ENCODE measurements around the gene SHISA7. TPM values are rescaled to one million over a fixed set of nuclear protein-coding genes. Genes with fewer than 3 reads are reported as not detected.

The SHISA7 gene
- total and polyA plus RNA-seq, 2 of the 4 experiments (the other 2 are of a cell fraction), result not detected

DNA sequence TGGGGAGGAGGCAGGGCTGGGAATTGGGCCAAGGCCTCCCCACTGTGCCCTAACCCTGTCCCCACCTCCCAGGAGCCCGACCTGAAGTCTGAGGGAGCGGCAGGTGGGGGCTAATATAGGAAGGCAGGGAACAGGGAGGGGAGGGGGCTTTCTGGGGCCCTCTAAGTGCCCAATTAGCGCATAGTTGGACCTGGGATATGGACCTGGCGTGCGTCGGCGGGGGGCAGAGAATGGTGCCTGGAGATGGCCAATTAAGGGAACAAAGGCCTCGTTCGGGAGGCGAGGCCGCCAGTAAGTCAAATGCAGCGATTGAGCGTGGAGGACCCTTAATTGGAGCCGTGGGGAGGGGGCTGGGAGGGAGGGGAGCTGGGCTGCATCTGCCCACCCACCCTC is 21.6 kb upstream of the SHISA7 start, which contains the start of gene C19orf85 (continued):
- TF ChIP-seq ELK1 (IDR thresholded peaks at IDR 0.05; ENCODE audit: borderline replicate concordance, low read depth, low read length), result no peak

DNA sequence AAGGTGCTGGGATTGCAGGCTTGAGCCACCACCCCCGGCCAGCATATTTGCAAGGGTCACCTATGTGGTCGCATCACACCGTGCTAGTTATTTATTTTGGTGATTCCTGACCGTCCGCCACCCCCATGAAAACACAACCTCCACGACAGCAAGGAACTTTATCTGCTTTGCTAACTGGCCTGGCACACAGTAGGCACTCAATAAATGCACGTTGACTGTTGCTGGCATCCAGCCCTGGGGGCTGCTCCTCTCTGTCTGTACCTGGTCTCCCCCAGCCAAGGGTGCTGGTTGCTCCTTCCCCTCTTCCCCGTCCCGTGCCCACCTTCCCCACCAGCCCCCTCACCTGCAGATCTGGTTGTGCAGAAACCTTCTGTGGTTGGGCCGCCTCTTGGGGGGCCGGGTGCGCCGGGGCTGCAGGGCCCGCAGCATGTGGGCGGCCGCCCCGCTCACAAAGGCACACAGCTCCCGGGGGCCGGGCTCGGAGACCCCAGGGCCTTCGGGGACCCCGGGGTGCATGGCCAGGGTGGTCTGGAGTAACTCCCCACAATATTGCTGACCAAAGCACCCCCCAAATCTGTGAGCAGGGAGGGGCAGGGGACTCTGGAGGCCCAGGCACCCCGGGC is 21.1 kb upstream of the SHISA7 start:
- Histone ChIP-seq H2BK120ac (ENCODE audit: low read depth, low read length) (no peak overlapping the region), H2AK9ac (replicated peaks; ENCODE audit: low read depth, low read length, poor library complexity) (no peak overlapping the region), H4K5ac (ENCODE audit: low read depth, low read length) (no peak overlapping the region), H3K36me3 (ENCODE audit: control insufficient read depth, insufficient read depth, low read length) (no peaks in the 10 kb centered on the region), H4K8ac (ENCODE audit: low read depth in 2 of 2, low read length in 2 of 2) (no peak overlapping the region), H3K9me1 (ENCODE audit: insufficient read depth, low read length) (peaks cover 4% of the 10 kb centered on the region; the same call in 1 of the 2 replicates), H3K27me3 (ENCODE audit: control insufficient read depth, insufficient read depth, low read length) (no peaks in the 10 kb centered on the region), H3K9ac (ENCODE audit: low read depth, low read length) (no peak overlapping the region), H3K56ac (ENCODE audit: extremely low read depth, insufficient read depth, low read length) (no peak overlapping the region), H3K4me1 (ENCODE audit: control insufficient read depth, insufficient read depth, low read length) (peaks cover 11% of the 10 kb centered on the region), H4K91ac (ENCODE audit: insufficient read depth, low read depth, low read length) (no peak overlapping the region), H3K9me3 (ENCODE audit: control insufficient read depth, insufficient read depth, low read length) (no peaks in the 10 kb centered on the region), H3K27ac (ENCODE audit: insufficient read depth, low read length) (no peak overlapping the region), H2BK5ac (ENCODE audit: low read depth, low read length, poor library complexity, severe bottlenecking) (no peak overlapping the region), H3K4ac (ENCODE audit: low read depth, low read length) (no peak overlapping the region), H2AFZ (replicated peaks; ENCODE audit: low read length, poor library complexity) (no peak overlapping the region), H2AK5ac (ENCODE audit: low read depth, low read length) (no peak overlapping the region), H3K23ac (ENCODE audit: low read depth, low read length) (no peak overlapping the region), H2BK20ac (ENCODE audit: low read depth, low read length) (no peak overlapping the region), H3K4me3 (ENCODE audit: insufficient read depth, low read depth, low read length) (no peak overlapping the region), H3K14ac (replicated peaks; ENCODE audit: low read depth, low read length) (no peak overlapping the region), H4K20me1 (ENCODE audit: insufficient read depth, low read length) (peaks cover 4% of the 10 kb centered on the region; the same call in 1 of the 2 replicates), H3K79me1 (ENCODE audit: low read depth in 1 of 2, low read length in 2 of 2) (peaks cover 5 to 21% of the 10 kb centered on the region in 2 experiments; a peak in 3 of 4 replicates), H2BK15ac (ENCODE audit: low read depth, low read length) (no peak overlapping the region), H3K4me2 (ENCODE audit: low read depth, low read length) (no peak overlapping the region), H3K18ac (ENCODE audit: low read depth, low read length) (no peak overlapping the region)
- ChIA-PET CTCF (no interaction called here), POLR2A (ENCODE audit: unreplicated experiment) (no interaction called here)
- dilution Hi-C loops (cut with HindIII; ENCODE audit: low sequenced_read_pairs, unreplicated experiment), result no loop called here
- ATAC-seq (ENCODE audit: low read depth), result no peak
- intact Hi-C loops (cut with micrococcal nuclease), result no loop called here
- in situ Hi-C loops (cut with MboI; ENCODE audit: low sequenced_read_pairs), result no loop called here
- WGBS, 2 experiments (ENCODE audit: extremely low coverage in 2 of 2, insufficient read length in 1 of 2), result 59% methylated on average over 9 of the region's 23 CpGs; no CpG with 5 or more reads in 1 of the 2 experiments
- BruUV-seq (replicated peaks), result no TSS peak
- DNase-seq, result no peak
- TF ChIP-seq CTCF (conservative IDR thresholded peaks at IDR 0.05; ENCODE audit: low read depth, low read length), result no peak
- TF ChIP-seq CEBPB (IDR thresholded peaks at IDR 0.05; ENCODE audit: low read depth, low read length), result no peak
- no peak for TF ChIP-seq MXI1 (IDR thresholded peaks at IDR 0.05; ENCODE audit: borderline replicate concordance, low read depth, low read length)
- no peak for TF ChIP-seq RCOR1 (IDR thresholded peaks at IDR 0.05; ENCODE audit: insufficient replicate concordance, low read length)
- TF ChIP-seq FOS (IDR thresholded peaks at IDR 0.05; ENCODE audit: low read depth, low read length), result no peak
- no peak for TF ChIP-seq POLR2A (IDR thresholded peaks at IDR 0.05; ENCODE audit: low read depth, low read length)

All from IMR-90 (cell line).